Upper lobe of left lung (tissue), 4 donors: ENCODE measurements around the gene ZBTB16.

Experiments
- EP300 ChIP-seq, 4 donors: sonication (generic); formaldehyde crosslinking; IDR thresholded peaks; one replicate each; pipeline ENCODE4 v1.5.1; 2017; ENCODE audit warnings: antibody characterized with exemption in 4 of 4, control low read depth in 2 of 4
- POLR2AphosphoS5 ChIP-seq, 2 donors: sonication (generic); formaldehyde crosslinking; IDR thresholded peaks; one replicate each; pipeline ENCODE4 v1.5.1; 2017; ENCODE audit warnings: antibody characterized with exemption in 2 of 2
- TF ChIP-seq, protein P1 (sequence below), 6 experiments: fragments of 450-650 bp in 4 of 6; fragments of 200-600 bp in 2 of 6; sonication (generic) in 2 of 6; IDR thresholded peaks; one replicate each; pipeline ENCODE4 v1.5.1; 2016 to 2019; ENCODE audit warnings: antibody characterized with exemption in 6 of 6

DNA sequence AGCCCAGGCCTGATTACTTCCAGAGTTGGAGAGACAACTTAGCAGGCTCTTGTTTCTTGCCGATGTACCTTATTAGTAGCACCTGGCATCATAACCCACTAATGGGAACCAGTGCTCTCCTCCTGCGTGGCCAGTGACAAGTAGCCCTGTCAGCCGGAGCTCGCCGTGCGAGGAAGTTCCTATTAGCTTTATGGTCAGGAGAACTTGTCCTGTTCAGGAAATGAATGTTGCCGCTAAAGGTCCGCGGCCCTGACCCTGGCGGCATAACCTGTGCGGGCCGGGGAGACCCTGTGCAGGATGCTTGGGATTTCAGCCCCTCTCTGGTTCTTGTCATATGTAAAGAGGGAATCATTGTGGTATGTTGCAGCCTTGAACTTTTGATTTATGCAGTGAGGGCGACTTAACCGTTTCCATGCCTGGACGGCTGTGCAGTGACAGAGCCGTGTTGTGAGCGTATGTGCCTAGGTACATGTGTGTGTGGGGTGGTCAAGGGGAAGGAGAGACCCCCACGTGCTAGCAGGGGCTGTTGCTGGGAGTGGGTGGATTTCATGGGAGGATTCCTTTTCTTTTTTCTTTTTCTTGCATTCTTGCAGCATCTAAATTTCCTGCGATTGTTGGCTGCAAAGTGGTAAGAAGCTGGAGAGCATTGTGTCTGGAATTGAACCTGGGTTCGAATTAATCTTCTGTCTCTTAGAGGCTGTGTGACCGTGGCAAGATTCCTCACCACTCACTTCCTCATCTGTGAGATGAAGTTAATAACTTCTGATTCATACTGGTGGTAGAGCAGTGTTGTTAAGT, 15.2 kb downstream of the ZBTB16 start:
- TF ChIP-seq POLR2AphosphoS5 (IDR thresholded peaks at IDR 0.05) (no peak), EP300 (IDR thresholded peaks at IDR 0.05) (no peak)
- TF ChIP-seq, protein P1, sequence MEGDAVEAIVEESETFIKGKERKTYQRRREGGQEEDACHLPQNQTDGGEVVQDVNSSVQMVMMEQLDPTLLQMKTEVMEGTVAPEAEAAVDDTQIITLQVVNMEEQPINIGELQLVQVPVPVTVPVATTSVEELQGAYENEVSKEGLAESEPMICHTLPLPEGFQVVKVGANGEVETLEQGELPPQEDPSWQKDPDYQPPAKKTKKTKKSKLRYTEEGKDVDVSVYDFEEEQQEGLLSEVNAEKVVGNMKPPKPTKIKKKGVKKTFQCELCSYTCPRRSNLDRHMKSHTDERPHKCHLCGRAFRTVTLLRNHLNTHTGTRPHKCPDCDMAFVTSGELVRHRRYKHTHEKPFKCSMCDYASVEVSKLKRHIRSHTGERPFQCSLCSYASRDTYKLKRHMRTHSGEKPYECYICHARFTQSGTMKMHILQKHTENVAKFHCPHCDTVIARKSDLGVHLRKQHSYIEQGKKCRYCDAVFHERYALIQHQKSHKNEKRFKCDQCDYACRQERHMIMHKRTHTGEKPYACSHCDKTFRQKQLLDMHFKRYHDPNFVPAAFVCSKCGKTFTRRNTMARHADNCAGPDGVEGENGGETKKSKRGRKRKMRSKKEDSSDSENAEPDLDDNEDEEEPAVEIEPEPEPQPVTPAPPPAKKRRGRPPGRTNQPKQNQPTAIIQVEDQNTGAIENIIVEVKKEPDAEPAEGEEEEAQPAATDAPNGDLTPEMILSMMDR (IDR thresholded peaks at IDR 0.05), result no peak
